Fibroblast of upper back skin (primary cell): Measurements from ENCODE around the gene SMIM45.
"Not testable (repeated sequence)": the region's sequence is repeated elsewhere in the genome, so short reads cannot be mapped to it uniquely, and the experiment has no call there.

ENCODE experiments used
- DNase-seq: peaks from one replicate; pipeline ENCODE4 v3.0.0-alpha.2; 2013

SMIM45 gene

DNA sequence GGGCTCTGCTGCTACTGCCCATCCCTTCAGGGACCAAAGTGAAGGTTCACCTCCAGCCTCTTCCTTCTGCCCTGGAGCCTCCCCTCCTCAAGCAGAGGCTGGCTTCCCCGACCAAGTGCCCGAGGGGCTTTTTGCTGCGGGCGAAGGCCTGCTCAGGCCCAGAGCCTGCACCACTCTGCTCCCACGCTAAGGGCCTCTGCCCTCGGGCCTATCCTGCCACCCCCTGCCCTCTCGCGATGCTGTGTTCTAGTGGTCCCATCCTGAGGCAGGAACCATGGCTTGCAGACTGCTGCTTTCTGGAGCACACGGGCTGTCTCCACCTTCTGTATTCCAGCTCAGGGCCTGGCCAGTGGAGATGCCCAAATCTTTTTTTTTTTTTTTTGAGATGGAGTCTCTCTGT, 16.4 kb upstream of the SMIM45 start:
- DNase-seq = no peak

DNA sequence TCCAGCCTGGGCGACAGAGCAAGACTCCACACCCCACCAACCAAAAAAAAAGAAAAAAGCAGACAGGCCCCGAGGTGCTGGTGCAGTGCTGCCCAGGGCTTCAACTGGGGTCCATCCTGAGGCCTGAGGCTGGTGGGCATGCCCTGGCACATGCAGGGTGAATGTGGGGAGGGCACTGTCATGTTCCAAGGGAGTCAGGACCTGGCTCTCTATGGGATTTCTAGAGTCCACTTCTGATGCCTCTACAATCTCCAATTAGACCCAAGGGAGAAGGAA, 15.1 kb upstream of the SMIM45 start:
- no peak for DNase-seq

DNA sequence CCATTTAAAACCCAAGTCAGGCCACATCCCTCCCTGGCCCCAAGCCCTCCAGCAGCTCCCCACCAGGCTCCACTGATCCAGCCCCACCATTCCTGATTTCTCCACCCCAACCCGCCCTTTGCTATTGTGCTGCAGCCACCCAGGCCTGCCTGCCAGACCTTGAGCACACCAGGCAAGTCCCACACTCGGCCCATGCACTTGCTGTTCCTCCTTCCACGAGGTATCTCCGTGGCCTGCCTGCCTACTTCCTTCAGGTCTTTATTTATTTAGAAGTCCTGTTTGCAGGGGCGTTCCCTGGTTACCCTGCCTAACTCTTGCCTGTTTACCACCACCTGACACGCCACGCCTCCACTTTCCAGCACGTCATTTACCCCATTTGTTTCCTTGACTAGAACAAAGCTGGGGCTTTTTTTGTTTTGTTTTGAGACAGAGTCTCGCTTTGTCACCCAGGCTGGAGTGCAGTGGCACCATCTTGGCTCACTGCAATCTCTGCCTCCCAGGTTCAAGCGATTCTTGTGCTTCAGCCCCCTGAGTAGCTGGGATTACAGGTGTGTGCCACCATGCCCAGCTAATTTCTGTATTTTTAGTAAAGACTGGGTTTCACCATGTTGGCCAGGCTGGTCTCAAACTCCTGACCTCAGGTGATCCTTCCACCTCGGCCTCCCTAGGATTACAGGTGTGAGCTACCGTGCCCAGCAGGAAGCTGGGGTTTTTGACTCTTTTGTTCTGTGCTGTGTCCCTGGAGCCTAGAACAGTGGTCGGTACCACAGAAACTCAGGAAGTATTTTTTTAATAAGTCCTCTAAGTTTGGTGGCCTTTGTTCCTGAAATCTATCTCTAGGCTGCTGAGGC, 11.7 kb upstream of the SMIM45 start:
- no peak for DNase-seq

DNA sequence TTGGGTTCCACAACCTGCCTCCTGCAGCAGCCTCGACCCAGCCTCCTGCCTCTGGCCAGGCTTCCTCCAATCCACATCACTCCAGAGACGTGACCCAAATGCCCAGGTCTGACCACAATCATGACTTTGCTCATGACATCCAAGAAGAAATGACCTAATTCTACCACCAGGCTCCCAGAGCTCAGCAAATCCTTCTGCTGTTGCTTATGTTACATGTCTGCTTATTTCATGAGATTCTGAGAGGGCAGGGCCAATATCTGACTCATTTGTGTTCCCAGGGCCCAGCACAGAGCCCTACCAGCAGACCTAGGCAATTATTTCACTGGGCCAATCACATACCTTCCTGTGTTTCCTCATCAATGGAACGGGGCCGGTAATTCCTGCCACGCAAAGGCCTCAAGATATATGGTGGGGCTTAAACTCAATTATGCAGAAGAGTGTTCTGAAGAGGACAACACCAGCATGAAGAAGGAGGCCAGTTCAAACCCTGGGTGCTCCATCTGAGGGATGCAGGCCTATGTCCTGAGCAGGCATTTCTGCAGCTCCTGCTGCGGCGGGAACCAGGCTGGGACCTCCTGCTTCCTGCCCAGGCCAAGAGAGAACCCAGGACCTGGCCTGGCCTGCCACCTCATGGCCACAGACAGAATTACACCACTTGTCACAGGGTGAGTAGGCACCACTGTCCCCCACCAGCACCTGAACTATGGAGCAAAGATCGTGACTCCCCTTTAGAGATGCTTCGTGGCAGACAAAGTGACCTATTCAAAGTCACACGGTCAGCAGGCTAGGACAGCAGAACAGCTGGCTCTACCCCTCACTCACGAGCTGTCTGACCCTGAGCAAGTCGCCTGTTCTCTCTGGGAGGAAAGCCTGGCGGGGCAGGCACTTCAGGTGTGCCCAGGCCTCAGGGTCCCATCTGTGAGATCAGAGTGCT, 10.9 kb upstream of the SMIM45 start:
- peak; percentile 80 for DNase-seq

DNA sequence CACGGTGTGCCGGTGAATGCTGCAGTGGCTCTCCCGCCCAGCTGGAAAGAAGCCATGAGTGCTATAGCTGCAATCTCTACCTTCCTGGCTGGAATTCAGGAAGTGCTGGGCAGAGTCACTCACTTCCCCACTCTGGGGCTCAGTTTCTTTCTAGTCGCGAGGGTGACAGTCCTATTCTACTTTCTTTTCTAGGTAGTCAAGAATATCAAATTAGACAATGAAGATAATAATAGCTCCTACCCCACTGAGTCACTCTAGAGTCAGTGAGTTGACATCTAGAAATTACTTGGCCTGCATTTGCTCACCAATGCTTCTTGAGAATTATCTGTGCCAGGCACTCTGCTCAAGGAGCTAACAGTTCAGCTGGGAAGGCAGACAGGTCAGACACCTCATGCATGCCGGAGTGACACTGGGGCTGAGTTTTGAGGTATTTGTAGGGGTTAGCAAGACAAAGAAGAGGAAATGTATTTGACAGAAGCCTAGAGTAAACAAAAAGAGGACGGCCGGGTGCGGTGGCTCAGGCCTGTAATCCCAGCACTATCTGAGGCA, 8.2 kb upstream of the SMIM45 start:
- DNase-seq = no peak

DNA sequence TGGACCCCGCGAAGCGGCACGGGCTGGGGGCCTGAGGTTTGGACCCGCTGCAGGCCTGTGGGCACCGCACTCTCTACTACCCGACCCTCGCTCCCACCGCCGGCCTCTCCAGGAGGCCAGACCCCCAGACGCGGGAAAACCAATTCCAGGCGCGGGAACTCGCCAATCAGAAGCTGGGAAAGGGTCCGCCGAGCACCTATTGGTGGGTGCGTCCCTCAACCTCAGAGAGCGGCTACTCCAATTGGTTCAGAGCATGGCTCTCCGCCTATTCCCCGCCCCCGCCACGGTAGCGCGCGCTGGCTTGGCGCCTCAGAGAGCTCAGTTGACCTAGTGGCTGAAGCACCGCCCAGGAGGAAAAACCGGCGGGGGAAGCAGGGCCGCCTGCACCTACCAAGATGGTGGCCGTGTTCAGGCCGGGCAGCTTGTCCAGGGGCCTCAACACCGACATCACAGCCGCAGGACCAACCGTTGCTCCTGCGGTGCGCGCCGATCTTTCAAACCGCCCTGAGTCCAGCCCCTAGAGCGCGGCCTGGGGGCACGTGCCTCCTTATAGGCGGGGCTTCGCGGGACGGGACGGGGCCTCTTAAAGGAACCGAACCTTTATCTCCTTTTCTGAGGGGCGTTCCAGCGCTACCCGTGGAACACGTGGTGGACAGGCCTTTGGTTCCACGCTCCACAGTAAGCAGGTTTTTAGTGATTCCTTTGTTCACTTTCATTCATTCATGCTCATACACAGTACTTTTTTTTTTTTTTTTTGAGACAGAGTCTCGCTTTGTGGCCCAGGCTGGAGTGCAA, 5.1 kb upstream of the SMIM45 start, which contains the start of gene CENPM:
Gene CENPM (minus strand): TSS at position 524 of the 795 bp plus-strand sequence. CDS start 76 bp downstream, at position 448.
- DNase-seq = peak; percentile 93

DNA sequence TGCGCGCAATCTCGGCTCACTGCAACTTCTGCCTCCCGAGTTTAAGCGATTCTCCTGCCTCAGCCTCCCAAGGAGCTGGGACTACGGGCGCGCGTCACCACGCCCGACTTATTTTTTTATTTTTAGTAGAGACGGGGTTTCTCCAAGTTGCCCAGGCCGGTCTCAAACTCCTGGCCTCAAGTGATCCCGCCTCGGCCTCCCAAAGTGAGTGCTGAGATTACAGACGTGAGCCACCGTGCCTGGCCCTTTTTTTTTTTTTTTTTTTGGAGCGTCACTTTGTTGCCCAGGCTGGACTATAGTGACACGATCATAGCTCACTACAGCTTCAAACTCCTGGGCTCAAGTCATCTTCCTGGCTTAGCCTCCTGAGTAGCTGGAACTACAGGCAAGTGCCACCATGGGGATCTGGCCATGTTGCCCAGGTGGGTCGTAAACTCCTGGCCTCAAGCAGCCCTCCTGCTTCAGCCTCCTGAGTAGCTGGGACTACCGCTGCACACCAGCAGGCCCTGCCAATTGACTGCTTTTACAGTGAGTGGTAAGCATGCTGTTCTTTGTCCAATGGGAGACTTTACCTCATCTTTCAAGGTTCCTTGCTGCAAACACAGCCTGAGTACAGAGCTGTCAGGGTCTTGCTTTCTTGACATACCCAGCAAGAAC, 4.4 kb upstream of the SMIM45 start:
- no peak for DNase-seq

DNA sequence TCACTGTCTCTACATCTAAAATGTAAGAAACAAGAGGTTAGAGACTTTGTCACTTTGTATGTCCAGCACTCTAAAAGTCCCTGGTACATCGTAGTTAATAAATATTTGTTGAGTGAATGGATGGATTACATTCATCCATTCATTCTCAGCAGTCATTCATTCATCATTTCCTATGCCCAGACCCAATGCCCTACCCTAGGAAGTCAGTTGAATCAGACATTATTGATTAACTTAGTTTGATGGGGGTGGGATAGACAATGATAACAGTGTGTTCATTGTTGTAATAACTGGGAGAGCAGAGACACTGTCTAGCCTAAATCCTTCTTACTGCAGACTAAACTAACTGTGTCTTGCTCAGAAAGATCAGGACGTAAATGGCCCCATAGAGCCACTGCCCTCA, 3.8 kb upstream of the SMIM45 start:
- DNase-seq = no peak

DNA sequence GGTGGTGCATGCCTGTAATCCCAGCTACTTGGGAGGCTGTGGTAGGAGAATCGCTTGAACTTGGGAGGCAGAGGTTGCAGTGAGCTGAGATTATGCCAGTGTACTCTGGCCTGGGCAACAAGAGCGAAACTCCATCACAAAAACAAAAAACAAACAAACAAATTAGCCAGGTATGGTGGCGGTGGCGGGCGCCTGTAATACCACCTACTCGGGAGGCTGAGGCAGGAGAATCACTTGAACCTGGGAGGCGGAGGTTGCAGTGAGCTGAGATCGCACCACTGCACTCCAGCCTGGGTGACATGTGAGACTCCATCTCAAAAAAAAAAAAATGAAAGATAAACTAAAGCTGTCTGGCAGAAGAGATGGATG, 3.0 kb upstream of the SMIM45 start:
- not testable (repeated sequence) for DNase-seq

DNA sequence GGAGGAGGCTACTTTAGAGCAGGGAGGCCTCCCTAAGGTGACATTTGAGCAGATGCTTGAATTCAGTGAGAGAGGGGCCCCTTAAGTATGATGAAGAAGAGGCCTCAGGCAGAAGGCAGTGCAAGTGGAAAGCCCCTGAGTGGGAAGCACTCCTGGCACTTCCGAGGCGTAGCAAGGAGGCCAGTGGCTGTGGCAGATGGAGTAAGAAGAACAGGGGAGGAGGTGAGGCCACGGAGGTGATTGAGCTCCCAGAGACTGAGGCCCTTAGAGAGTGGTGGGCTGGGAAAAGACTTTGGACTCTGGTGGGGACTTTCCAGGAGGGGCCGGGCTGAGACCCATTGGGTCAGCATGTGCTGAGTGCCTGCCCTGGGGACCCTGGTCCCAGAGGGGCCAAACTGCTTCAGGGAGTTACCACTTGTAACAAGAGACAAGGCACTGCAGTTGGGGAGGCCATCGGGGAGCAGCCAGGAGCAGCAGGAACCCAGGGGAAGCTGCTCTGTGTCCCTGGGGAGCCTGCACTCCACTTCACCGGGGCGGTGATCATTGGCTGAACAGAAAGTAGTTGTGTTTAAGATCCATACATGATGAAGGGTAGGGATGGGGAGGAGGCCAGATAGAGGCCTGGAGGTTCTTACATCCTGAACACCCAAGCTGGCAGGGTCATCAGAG, 2.5 kb upstream of the SMIM45 start:
- DNase-seq = no peak

DNA sequence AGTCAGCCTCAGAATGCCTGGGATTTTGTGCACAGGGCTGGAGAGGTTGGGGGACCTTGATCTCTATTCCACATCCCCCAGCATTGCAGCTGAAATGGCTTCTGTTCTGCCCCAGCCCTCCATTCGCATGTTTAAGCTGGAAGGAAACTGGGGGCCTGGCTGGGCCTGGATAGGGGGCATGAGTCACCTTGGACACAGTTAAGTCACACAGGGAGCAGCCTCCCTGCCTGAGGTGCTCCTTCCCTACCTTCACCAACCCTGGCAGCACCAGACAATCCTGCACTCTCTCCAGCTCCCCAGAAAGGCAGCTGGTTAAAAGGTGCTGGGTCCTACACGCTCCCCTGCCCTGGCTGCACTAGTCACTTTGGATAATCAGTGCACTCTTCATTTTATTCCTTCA, 763 bp downstream of the SMIM45 start:
- DNase-seq = no peak

DNA sequence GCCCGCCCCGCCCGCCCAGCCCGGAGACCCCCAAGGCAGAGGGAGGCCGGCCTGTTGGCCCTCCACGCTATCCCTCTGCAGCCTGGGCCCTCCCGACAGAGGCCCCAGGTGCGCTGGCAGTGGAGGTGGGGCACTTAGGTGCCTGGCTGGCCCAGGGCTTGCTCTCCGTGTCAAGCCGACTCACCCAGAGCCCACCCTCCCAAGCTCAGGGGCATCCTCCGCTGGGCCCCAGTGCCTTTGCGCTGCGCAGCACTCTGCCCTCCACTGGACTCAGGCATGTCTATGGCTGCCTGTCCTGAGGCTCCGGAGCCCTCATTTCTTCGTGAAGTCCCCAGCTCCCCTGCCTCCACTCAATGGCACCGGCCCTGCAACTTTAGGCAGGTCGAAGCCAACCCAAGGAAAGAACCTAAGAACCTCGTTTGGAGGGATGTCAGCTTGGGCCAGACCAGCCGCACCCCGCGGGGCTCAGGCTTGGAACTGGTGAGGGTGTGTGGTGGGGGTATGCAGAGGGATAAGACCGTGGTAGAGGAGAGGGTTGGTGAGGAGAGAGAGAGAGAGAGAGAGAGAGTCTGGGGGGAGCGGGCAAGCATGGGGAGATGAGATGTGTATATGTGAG, 6.1 kb downstream of the SMIM45 start:
- DNase-seq = no peak

DNA sequence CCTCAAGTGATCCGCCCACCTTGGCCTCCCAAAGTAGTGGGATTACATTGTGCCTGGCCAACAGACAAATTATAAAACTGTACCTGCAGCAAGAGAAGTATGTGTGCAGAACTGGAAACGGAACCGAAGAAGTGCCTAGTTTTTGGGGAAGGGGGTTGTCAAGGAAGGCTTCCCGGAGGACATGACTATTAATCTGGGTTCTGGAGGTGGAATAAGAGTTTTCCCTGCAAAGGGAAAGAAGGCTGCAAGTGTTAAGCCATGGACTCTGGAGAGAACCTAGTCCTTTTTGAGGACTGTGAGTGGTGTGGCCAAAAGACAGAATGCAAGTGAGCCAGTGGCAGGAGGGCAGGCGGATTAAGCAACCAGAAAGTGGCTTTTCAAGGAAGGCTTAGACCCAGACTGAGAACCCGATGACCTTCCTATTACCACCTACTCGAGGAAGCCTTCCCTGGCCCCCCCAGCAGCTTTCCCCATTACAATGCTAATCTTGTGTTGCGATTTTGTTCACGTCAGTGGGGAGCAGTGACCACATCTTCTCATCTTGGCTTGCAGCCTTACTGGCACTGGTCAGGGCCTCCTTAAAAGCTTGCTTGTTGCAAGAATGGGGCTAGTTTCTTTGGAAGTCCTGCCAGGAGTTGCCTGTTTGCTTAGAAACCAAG, 11.6 kb downstream of the SMIM45 start:
- no peak for DNase-seq

DNA sequence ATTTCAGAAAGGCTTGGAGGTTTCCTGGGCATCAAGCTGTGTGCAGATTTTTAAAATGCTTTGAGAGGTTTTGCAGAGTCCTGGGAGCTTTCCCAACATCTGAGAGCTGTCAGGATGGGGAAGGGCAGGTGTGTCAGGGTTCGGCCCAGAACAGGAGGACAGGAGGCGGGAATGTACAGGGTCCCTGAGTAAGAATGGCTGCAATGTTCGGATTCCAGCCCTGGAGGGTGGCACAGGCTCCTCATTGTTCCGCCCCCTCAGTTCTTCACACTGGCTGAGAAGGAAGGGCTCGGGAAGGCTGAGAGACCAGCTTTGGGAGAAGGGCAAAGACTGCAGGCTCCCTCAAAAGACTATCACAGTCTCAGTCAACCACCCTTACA, 12.2 kb downstream of the SMIM45 start:
- no peak for DNase-seq

DNA sequence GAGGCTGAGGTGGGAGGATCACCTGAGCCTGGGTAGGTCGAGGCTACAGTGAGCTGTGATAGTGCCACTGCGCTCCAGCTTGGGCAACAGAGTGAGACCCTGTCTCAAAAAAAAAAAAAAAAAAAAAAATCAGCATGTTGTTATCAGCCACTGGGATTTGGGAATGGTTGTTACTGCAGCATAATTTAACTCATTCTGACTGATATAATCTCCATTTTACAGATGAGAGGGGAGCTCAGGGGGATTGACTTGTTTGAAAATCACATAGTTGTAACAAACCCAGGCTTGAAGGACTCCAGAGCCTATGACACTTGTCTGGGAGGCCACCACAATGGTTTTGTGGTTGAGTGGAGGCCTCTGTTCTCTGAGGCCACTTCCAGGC, 14.3 kb downstream of the SMIM45 start:
- DNase-seq = no peak

DNA sequence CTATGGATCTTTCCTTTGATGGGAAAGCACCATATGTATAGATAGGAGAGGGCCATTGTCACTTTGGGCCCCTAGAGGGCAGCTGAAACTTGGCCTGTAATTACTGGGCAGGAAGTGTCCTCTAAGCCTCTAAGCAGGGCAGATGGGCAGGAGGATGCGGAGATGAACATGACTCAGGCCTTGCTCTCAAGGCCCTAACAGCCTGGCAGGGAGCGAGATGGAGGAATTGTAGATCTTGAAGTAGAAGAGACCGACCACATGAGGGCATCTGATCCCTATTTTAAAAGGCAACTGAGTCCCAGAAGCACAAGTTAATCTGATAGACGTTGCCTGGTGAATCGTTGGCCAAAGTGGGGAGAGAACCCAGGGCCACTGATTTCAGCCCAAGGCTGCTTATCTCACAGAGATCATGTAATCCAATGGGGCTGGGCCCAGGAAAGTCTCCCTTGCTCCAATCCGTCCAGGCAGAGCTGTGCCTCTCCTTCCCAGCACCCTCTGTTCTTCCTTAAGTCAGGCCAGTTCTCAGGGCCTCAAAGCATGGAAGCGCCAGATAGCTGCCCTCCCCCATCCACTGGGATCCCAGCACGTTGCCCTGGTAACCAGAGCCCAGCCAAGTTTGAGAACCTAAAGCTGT, 14.8 kb downstream of the SMIM45 start:
- peak; percentile 76 for DNase-seq

DNA sequence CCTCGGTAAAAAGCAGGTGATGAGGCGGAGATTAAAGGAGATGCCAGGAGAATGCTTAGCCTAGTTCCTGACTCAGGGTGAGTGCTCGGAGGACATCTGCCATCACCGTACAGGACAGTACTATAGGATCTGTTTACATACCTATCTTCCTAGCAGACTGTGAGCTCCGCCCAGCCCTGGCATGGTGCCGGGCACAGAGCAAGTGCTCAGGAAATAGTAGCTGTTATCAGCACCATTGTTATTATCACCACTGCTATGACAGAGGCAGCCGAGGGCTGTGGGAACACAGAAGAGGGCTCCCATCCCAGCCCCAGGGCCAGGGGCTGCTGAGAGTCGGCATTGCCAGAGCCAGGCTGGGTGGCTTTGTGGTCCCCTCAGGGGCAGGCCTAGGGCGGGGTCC, 16.7 kb downstream of the SMIM45 start:
- no peak for DNase-seq

DNA sequence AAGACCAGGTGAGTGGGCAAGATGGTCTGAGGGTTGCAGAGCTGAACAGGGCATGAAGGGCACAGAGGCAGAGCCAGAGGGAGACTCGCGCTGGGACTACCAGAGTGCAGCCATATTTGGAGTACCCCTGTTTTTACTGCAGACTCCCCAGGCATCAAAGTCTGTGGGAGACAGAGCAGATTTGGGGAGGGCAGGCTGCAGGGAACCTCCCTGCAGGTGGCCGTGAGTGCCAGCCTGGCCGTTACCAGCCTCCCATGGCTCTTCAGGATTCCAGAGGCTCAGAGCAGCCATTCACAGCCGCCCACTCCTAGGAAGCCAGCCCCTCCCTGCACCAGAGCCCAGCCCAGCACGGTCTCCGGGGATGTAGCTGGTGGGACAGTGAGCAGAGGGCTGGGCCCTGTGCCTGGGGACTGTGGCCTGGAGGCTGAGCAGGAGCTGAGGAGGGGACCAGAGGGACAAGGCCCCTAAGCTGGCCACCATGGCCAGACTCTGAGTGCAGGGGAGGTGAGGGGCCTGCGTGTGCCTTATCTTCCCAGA, 17.2 kb downstream of the SMIM45 start, which contains the start of gene SEPTIN3:
Gene SEPTIN3 (plus strand): TSS at position 334 of the 537 bp plus-strand sequence. CDS start 2,050 bp downstream, outside the sequence.
- no peak for DNase-seq

DNA sequence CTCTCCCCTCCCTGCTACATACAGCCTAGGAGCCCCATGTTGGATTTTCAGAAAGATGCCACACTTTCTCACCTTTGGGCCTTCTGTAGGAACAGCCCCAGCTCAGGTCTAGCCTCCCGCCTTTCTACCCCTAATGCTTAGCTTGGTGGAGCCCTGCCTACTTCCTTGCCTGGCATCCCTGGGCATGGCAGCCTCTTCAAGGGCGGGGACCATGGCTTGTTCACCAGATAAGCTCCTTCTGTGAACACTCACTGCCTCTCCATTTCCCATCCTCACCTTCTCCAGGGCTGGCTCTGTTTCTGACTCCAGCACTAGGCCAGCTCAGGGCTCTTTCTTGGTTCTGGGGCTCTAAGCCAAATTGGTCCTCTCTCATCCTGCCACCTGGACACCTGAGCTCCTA, 18.7 kb downstream of the SMIM45 start:
- no peak for DNase-seq

DNA sequence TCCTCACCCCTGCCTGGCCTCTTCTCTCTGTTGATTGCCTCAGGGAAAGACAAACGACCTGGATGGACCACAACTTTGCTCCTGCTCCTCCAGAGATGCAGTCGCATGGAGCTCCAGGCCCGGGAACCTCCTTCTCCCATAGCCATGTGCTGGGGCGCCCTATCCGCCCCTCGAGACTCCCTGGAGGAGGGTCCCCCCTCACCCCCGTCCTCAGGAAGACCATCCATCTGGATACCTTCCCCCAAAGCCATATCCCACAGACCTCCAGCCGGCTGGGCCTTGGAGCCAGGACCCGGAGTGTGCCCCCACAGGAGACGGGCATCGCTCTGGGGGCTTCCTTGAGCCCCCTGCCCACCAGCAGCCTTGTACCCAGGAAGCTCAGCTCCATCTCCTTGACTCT, 19.5 kb downstream of the SMIM45 start:
- no peak for DNase-seq
